SU-DHL-6 (cell line): ENCODE measurements around the gene PRPS2.

Source experiments
- EZH2phosphoT487 ChIP-seq: fragments of 200-600 bp; sonication (generic), shearing (Covaris generic); conservative IDR thresholded peaks from 2 replicates; pipeline ENCODE4 v1.6.1; 2018; ENCODE audit warnings: mild to moderate bottlenecking, antibody characterized with exemption, low read length, moderate library complexity, mixed read lengths
- TF ChIP-seq, protein P1 (sequence below): fragments of 200-600 bp; sonication (generic); IDR thresholded peaks from one replicate; pipeline ENCODE4 v1.5.1; 2017; ENCODE audit warnings: antibody characterized with exemption, mild to moderate bottlenecking, low read length, moderate library complexity; ENCODE audit not compliant: insufficient read depth, poor library complexity, severe bottlenecking

DNA sequence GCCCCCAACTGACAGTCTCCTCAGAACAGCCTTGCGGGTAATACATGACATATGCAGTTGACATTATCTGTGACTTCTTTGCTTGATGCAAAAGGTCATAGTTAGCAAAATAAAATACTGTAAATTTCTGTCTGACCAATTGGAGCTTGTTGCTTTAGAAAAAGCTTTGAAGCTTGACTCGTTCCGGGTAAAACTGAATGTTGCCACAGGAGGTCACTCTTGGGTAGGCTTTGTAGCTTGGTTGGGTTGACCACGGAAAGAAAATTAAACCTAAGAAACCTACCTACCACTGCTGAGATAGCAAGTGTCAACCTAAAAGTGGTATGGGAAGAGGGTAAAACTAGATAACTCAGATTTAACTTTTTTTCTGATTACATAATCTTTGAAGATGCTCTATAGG is 23.2 kb downstream of the PRPS2 start:
- TF ChIP-seq, protein P1, sequence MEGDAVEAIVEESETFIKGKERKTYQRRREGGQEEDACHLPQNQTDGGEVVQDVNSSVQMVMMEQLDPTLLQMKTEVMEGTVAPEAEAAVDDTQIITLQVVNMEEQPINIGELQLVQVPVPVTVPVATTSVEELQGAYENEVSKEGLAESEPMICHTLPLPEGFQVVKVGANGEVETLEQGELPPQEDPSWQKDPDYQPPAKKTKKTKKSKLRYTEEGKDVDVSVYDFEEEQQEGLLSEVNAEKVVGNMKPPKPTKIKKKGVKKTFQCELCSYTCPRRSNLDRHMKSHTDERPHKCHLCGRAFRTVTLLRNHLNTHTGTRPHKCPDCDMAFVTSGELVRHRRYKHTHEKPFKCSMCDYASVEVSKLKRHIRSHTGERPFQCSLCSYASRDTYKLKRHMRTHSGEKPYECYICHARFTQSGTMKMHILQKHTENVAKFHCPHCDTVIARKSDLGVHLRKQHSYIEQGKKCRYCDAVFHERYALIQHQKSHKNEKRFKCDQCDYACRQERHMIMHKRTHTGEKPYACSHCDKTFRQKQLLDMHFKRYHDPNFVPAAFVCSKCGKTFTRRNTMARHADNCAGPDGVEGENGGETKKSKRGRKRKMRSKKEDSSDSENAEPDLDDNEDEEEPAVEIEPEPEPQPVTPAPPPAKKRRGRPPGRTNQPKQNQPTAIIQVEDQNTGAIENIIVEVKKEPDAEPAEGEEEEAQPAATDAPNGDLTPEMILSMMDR: peak; percentile 11
- TF ChIP-seq EZH2phosphoT487: no peak
